SW 1271 (cell line): ENCODE results near the gene SYT7.
A peak's percentile ranks its signal among the peaks of the same experiment; 100 is the strongest.

Experiments used
- DNase-seq, 2 experiments: peaks; one replicate each; lab custom pipeline; 2025; lab: John Stamatoyannopoulos, UW

SYT7 gene

GRCh38 chr11:61516675-61517572 lies 64.0 kb downstream of the SYT7 start:
- peak in 1 of 2 experiments; percentile 7 for DNase-seq

- no peak for DNase-seq
Observed at GRCh38 chr11:61516191-61516590, 64.7 kb downstream of the SYT7 start.

GRCh38 chr11:61515686-61516085 lies 65.2 kb downstream of the SYT7 start:
- DNase-seq: no peak

GRCh38 chr11:61514050-61514917 lies 66.6 kb downstream of the SYT7 start:
- DNase-seq: no peak

GRCh38 chr11:61513143-61513765 lies 67.6 kb downstream of the SYT7 start:
- no peak for DNase-seq

GRCh38 chr11:61512435-61512834 lies 68.4 kb downstream of the SYT7 start:
- no peak for DNase-seq

GRCh38 chr11:61511383-61511782 lies 69.5 kb downstream of the SYT7 start:
- DNase-seq: no peak

GRCh38 chr11:61510974-61511373 lies 69.9 kb downstream of the SYT7 start:
- no peak for DNase-seq

GRCh38 chr11:61510166-61510919 lies 70.5 kb downstream of the SYT7 start:
- no peak for DNase-seq

GRCh38 chr11:61509043-61510029 lies 71.5 kb downstream of the SYT7 start:
- DNase-seq: peak; percentile 52 to 72

- DNase-seq: peak; percentile 38 to 49
Observed at GRCh38 chr11:61507962-61508861, 72.7 kb downstream of the SYT7 start, which contains the start of gene LRRC10B. Gene LRRC10B (plus strand): TSS chr11:61508749. CDS start chr11:61508999, 250 bp downstream.

GRCh38 chr11:61507012-61507768 lies 73.7 kb downstream of the SYT7 start:
- no peak for DNase-seq

- no peak for DNase-seq
Observed at GRCh38 chr11:61505640-61506155, 75.2 kb downstream of the SYT7 start.

- DNase-seq: no peak
Observed at GRCh38 chr11:61505106-61505505, 75.8 kb downstream of the SYT7 start.

- DNase-seq: no peak
Observed at GRCh38 chr11:61503135-61503770, 77.6 kb downstream of the SYT7 start.

- no peak for DNase-seq
Observed at GRCh38 chr11:61502522-61502921, 78.4 kb downstream of the SYT7 start.

GRCh38 chr11:61499816-61500491 lies 80.9 kb downstream of the SYT7 start:
- no peak for DNase-seq
